Measurements from ENCODE around the gene CD33. TPM values are rescaled to one million over a fixed set of nuclear protein-coding genes. Genes with fewer than 3 reads are reported as not detected.

CD33 gene
- total RNA-seq, 1 donor from 2014 or later: not detected

DNA sequence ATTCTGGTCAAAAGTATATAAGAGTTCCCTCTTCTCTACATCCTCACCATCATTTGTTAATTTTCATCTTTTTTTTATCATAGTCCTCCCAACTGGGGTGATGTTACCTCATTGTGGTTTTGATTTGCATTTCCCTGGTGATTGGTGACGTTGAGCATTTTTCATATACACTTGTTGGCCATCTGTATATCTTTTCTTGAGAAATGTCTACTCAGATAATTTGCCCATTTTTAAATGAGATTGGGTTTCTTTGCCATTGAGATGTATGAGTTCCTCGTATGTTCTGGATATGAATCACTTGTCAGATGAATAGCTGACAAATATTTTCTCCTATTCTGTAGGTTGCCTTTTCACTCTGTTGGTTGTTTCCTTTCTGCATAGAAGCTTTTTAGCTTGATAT, 2.4 kb downstream of the CD33 start:
- no peak overlapping the region for H3K4me3 ChIP-seq (ENCODE audit: low read depth, low read length)
- DNase-seq (ENCODE audit: low read depth): no peak
- no peaks in the 10 kb centered on the region for H3K36me3 ChIP-seq (ENCODE audit: control insufficient read depth, insufficient read depth, low read length)
- TF ChIP-seq, protein P1, sequence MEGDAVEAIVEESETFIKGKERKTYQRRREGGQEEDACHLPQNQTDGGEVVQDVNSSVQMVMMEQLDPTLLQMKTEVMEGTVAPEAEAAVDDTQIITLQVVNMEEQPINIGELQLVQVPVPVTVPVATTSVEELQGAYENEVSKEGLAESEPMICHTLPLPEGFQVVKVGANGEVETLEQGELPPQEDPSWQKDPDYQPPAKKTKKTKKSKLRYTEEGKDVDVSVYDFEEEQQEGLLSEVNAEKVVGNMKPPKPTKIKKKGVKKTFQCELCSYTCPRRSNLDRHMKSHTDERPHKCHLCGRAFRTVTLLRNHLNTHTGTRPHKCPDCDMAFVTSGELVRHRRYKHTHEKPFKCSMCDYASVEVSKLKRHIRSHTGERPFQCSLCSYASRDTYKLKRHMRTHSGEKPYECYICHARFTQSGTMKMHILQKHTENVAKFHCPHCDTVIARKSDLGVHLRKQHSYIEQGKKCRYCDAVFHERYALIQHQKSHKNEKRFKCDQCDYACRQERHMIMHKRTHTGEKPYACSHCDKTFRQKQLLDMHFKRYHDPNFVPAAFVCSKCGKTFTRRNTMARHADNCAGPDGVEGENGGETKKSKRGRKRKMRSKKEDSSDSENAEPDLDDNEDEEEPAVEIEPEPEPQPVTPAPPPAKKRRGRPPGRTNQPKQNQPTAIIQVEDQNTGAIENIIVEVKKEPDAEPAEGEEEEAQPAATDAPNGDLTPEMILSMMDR (IDR thresholded peaks at IDR 0.05; ENCODE audit: insufficient read depth, low read length, poor library complexity, severe bottlenecking): no peak
- no peaks in the 10 kb centered on the region for H3K27me3 ChIP-seq (ENCODE audit: control insufficient read depth, insufficient read depth, low read length)

DNA sequence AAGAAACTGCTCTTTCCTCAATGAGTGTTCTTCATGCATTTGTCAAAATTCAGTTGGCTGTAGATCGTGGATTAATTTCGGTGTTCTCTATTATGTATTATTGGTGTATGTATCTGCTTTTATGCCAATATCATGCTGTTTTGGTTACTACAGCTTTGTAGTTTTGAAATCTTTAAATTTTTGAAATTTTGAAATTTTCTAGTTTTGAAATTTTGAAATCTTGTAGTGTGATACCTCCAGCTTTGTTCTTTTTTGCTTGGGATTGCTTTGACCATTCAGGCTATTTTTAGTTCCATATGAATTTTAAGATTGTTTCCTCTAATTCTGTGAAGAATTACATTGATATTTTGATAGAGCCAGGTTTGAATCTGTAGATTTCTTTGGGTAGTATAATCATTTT, 3.1 kb downstream of the CD33 start:
- Histone ChIP-seq H3K36me3 (ENCODE audit: control insufficient read depth, insufficient read depth, low read length) (no peaks in the 10 kb centered on the region), H3K27me3 (ENCODE audit: control insufficient read depth, insufficient read depth, low read length) (no peaks in the 10 kb centered on the region), H3K4me3 (ENCODE audit: low read depth, low read length) (no peak overlapping the region)
- TF ChIP-seq, protein P1 (IDR thresholded peaks at IDR 0.05; ENCODE audit: insufficient read depth, low read length, poor library complexity, severe bottlenecking): no peak
- no peak for DNase-seq (ENCODE audit: low read depth)

DNA sequence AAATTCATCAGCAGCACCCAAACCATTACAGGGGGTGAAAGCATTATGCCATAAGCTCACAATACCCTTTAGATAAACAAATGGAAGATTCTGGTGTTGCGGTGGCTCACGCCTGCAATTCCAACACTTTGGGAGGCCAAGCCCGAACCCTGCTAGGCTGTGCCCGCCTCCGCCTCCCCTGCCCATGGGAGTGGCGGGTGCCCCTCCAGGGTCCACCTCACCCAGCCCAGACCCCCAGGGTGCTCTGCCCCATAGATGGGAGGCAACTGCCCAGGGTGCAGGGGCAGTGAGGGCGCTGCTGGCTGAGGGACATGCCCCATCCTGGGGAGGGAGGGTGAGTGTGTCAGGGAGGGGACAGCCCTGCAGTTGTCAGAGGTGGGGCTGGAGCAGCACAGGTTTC, 16.0 kb downstream of the CD33 start:
- no peaks in the 10 kb centered on the region for H3K36me3 ChIP-seq (ENCODE audit: control insufficient read depth, insufficient read depth, low read length)
- TF ChIP-seq, protein P1 (IDR thresholded peaks at IDR 0.05; ENCODE audit: insufficient read depth, low read length, poor library complexity, severe bottlenecking): no peak
- H3K27me3 ChIP-seq (ENCODE audit: control insufficient read depth, insufficient read depth, low read length): no peaks in the 10 kb centered on the region
- no peak for DNase-seq (ENCODE audit: low read depth)
- no peak overlapping the region for H3K4me3 ChIP-seq (ENCODE audit: low read depth, low read length)

DNA sequence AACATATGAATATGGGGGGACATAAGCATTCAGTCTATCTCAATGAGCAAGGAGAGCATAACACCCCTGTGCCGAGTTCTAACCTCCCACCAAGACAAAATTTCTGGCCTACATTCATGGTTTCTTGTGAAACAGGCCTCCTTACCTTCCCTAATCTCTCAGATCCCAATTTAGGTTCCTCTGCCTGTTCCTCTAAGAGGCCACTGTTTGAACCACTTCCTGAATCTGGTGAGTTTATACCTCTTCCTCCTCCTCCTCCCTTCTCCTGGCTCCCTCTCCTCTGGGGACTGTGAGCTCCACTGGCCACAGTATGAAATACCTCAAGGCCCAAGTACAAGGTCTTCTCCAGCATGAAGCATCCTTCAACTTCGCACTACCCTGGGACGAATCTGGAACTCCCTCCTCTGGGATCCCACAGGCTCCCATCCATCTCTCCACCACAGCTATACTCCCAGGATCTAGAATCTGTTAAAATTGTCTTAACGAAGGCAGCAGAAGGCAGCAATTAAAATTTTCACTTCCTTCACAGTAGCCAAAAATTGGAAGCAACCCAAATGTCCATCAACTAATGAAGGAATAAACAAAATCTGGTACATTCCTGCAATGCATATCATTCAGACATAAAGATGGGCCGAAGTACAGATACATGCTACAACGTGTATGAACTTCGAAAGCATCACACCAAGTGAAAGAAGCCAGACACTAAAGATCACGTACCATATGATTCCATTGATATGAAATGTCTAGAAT, 18.2 kb downstream of the CD33 start:
- H3K4me3 ChIP-seq (ENCODE audit: low read depth, low read length): no peak overlapping the region
- TF ChIP-seq, protein P1 (IDR thresholded peaks at IDR 0.05; ENCODE audit: insufficient read depth, low read length, poor library complexity, severe bottlenecking): no peak
- H3K36me3 ChIP-seq (ENCODE audit: control insufficient read depth, insufficient read depth, low read length): no peaks in the 10 kb centered on the region
- H3K27me3 ChIP-seq (ENCODE audit: control insufficient read depth, insufficient read depth, low read length): no peaks in the 10 kb centered on the region
- no peak for DNase-seq (ENCODE audit: low read depth)

DNA sequence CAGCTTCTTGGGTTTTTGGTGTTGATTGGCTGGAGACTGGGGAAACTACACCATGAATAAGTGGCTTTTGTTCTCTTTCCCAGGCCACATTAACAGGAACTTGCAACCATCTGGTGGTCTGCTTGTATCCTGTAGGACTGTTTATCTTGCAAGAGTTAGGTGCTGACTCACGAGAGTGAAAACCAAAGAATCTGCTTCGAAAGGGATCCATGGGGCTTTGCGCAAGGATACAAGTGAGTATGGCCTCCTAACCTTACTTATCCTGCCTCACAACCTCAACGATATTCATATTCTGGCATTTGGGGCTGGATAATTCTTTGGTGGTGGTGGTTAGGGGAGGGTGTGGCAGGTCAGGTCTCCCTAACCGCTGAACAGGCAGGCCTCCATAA, 21.3 kb downstream of the CD33 start:
- peak; percentile 62 for DNase-seq (ENCODE audit: low read depth)
- TF ChIP-seq, protein P1 (IDR thresholded peaks at IDR 0.05; ENCODE audit: insufficient read depth, low read length, poor library complexity, severe bottlenecking): no peak
- no peak overlapping the region for H3K4me3 ChIP-seq (ENCODE audit: low read depth, low read length)
- no peaks in the 10 kb centered on the region for H3K36me3 ChIP-seq (ENCODE audit: control insufficient read depth, insufficient read depth, low read length)
- no peaks in the 10 kb centered on the region for H3K27me3 ChIP-seq (ENCODE audit: control insufficient read depth, insufficient read depth, low read length)
